ENCODE results near the gene RNF17.

DNA sequence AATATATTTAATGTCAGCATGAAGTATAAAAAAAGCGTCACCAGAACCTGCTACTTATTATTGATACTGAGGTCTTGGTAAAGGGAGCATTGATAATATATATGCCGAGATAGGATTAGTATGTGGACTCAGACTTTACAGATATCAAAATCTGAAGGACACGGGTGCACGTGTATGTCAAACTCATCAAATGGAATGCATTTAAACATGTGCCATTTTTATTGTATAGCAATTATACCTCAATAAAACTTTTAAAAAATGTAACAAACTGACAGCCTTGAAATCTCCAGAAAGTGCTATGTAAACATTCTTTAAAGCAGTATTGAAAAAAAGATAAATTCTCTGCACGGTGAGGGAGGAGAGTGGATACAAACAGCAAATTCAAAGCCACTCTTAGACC, 157.9 kb downstream of the RNF17 start:
- TF ChIP-seq, protein P1, sequence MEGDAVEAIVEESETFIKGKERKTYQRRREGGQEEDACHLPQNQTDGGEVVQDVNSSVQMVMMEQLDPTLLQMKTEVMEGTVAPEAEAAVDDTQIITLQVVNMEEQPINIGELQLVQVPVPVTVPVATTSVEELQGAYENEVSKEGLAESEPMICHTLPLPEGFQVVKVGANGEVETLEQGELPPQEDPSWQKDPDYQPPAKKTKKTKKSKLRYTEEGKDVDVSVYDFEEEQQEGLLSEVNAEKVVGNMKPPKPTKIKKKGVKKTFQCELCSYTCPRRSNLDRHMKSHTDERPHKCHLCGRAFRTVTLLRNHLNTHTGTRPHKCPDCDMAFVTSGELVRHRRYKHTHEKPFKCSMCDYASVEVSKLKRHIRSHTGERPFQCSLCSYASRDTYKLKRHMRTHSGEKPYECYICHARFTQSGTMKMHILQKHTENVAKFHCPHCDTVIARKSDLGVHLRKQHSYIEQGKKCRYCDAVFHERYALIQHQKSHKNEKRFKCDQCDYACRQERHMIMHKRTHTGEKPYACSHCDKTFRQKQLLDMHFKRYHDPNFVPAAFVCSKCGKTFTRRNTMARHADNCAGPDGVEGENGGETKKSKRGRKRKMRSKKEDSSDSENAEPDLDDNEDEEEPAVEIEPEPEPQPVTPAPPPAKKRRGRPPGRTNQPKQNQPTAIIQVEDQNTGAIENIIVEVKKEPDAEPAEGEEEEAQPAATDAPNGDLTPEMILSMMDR (IDR thresholded peaks at IDR 0.05) = no peak
- TF ChIP-seq POLR2A (IDR thresholded peaks at IDR 0.05; ENCODE audit: low read depth) (no peak), EP300 (IDR thresholded peaks at IDR 0.05) (no peak)
